GM21723 (cell line): ENCODE measurements around the gene PRRG4.
"Not testable (repeated sequence)": the region's sequence is repeated elsewhere in the genome, so short reads cannot be mapped to it uniquely, and the experiment has no call there.

Source experiments
- ATAC-seq: cut with Tn5 transposase; IDR thresholded peaks from one replicate; pipeline ENCODE4 v1.9.1; 2021; ENCODE audit warnings: mild to moderate bottlenecking, moderate library complexity; ENCODE audit not compliant: unreplicated experiment

The PRRG4 gene

GRCh38 chr11:32829680-32830412 lies at the start of gene PRRG4:
PRRG4 (plus strand) TSS chr11:32829927; CDS start chr11:32830530, 603 bp downstream.
- peak; percentile 81 for ATAC-seq

GRCh38 chr11:32780839-32781238 lies 48.9 kb upstream of the PRRG4 start:
- ATAC-seq = not testable (repeated sequence)

- no peak for ATAC-seq
Measured at GRCh38 chr11:32781721-32782120, 48.0 kb upstream of the PRRG4 start.

GRCh38 chr11:32785262-32785661 lies 44.5 kb upstream of the PRRG4 start:
- ATAC-seq = no peak

GRCh38 chr11:32786811-32787210 lies 42.9 kb upstream of the PRRG4 start:
- ATAC-seq = no peak

- no peak for ATAC-seq
Measured at GRCh38 chr11:32790916-32791315, 38.8 kb upstream of the PRRG4 start.

GRCh38 chr11:32792111-32792947 lies 37.4 kb upstream of the PRRG4 start:
- no peak for ATAC-seq

- peak; percentile 90 for ATAC-seq
Measured at GRCh38 chr11:32792948-32793475, 36.7 kb upstream of the PRRG4 start.

GRCh38 chr11:32794439-32794838 lies 35.3 kb upstream of the PRRG4 start, which contains the start of gene CCDC73:
CCDC73 (minus strand) TSS chr11:32794662; CDS start chr11:32760243, 34,419 bp downstream.
- ATAC-seq = no peak

- ATAC-seq = no peak
Measured at GRCh38 chr11:32796425-32796824, 33.3 kb upstream of the PRRG4 start.

GRCh38 chr11:32809313-32809712 lies 20.4 kb upstream of the PRRG4 start:
- ATAC-seq = peak; percentile 97

GRCh38 chr11:32817181-32817851 lies 12.4 kb upstream of the PRRG4 start:
- no peak for ATAC-seq

- ATAC-seq = no peak
Measured at GRCh38 chr11:32817852-32818183, 11.9 kb upstream of the PRRG4 start.

GRCh38 chr11:32819187-32819586 lies 10.5 kb upstream of the PRRG4 start:
- no peak for ATAC-seq

GRCh38 chr11:32820497-32820896 lies 9.2 kb upstream of the PRRG4 start:
- no peak for ATAC-seq

- peak; percentile 12 for ATAC-seq
Measured at GRCh38 chr11:32821517-32821916, 8.2 kb upstream of the PRRG4 start.

- ATAC-seq = peak; percentile 45
Measured at GRCh38 chr11:32821917-32822560, 7.7 kb upstream of the PRRG4 start.

- ATAC-seq = not testable (repeated sequence)
Measured at GRCh38 chr11:32823617-32824016, 6.1 kb upstream of the PRRG4 start.

- no peak for ATAC-seq
Measured at GRCh38 chr11:32826113-32826512, 3.6 kb upstream of the PRRG4 start.

GRCh38 chr11:32827276-32827675 lies 2.5 kb upstream of the PRRG4 start:
- no peak for ATAC-seq
